Measurements from ENCODE around the gene CHMP1B.

DNA sequence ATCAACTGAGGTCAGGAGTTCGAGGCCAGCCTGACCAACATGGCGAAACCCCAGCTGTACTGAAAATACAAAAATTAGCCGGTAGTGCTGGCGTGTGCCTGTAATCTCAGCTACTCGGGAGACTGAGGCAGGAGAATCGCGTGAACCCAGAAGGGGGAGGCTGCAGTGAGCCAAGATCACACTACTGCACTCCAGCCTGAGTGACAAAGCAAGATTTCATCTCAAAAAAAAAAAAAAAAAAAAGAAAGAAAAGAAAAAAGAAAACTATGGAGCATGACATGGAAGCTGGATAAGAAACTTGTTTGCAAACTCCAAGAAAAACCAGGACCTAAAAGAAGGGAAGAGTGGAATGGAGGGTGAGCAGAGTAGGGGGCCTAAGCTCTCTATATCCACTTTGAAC lies 1.9 kb upstream of the CHMP1B start:
- TF ChIP-seq, protein P1, sequence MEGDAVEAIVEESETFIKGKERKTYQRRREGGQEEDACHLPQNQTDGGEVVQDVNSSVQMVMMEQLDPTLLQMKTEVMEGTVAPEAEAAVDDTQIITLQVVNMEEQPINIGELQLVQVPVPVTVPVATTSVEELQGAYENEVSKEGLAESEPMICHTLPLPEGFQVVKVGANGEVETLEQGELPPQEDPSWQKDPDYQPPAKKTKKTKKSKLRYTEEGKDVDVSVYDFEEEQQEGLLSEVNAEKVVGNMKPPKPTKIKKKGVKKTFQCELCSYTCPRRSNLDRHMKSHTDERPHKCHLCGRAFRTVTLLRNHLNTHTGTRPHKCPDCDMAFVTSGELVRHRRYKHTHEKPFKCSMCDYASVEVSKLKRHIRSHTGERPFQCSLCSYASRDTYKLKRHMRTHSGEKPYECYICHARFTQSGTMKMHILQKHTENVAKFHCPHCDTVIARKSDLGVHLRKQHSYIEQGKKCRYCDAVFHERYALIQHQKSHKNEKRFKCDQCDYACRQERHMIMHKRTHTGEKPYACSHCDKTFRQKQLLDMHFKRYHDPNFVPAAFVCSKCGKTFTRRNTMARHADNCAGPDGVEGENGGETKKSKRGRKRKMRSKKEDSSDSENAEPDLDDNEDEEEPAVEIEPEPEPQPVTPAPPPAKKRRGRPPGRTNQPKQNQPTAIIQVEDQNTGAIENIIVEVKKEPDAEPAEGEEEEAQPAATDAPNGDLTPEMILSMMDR (IDR thresholded peaks at IDR 0.05), result no peak
- TF ChIP-seq POLR2A (IDR thresholded peaks at IDR 0.05), result no peak
